OCI-LY1 (cell line): ENCODE data around the gene HOXC6.

Source experiments
- H2AFZ ChIP-seq: fragments of 200-600 bp; sonication (generic), shearing (Covaris generic); 2 replicates; pipeline ENCODE4 v1.6.0; 2014; ENCODE audit warnings: antibody characterized with exemption, mild to moderate bottlenecking, low read length
- H3F3A ChIP-seq: fragments of 200-600 bp; sonication (generic), shearing (Covaris generic); 2 replicates; pipeline ENCODE4 v1.6.0; 2014; ENCODE audit warnings: mild to moderate bottlenecking, antibody characterized with exemption, low read length, moderate library complexity; ENCODE audit not compliant: insufficient read depth
- H3K27ac ChIP-seq: fragments of 200-600 bp; sonication (generic); 2 replicates; pipeline ENCODE4 v1.5.1; 2014; ENCODE audit warnings: low read length, mixed run types, mild to moderate bottlenecking, low read depth; ENCODE audit not compliant: poor library complexity, severe bottlenecking
- H3K27me3 ChIP-seq: fragments of 200-600 bp; sonication (generic); 2 replicates; pipeline ENCODE4 v1.6.0; 2014; ENCODE audit warnings: antibody characterized with exemption, mild to moderate bottlenecking, low read length, moderate library complexity; ENCODE audit not compliant: insufficient read depth
- H3K36me3 ChIP-seq: fragments of 200-600 bp; sonication (generic); 2 replicates; pipeline ENCODE4 v1.6.1; 2014; ENCODE audit warnings: mild to moderate bottlenecking, antibody characterized with exemption, low read length, moderate library complexity, mixed read lengths; ENCODE audit not compliant: insufficient read depth
- H3K4me1 ChIP-seq: fragments of 200-600 bp; sonication (generic); 2 replicates; pipeline ENCODE4 v1.5.1; 2014; ENCODE audit warnings: mild to moderate bottlenecking, low read length, moderate library complexity; ENCODE audit not compliant: insufficient read depth, severe bottlenecking
- H3K4me2 ChIP-seq: fragments of 200-600 bp; sonication (generic), shearing (Covaris generic); 2 replicates; pipeline ENCODE4 v1.6.1; 2014; ENCODE audit warnings: low read length
- H3K4me3 ChIP-seq: fragments of 200-600 bp; sonication (generic); 2 replicates; pipeline ENCODE4 v1.5.1; 2014; ENCODE audit warnings: low read length, low read depth, mild to moderate bottlenecking, mixed read lengths; ENCODE audit not compliant: poor library complexity, severe bottlenecking
- H3K79me2 ChIP-seq: fragments of 200-600 bp; shearing (Covaris generic); 2 replicates; pipeline ENCODE4 v1.6.1; 2016; ENCODE audit warnings: mixed run types, low read length, mixed read lengths; ENCODE audit not compliant: insufficient read depth
- H3K9ac ChIP-seq: fragments of 200-600 bp; sonication (generic), shearing (Covaris generic); 2 replicates; pipeline ENCODE4 v1.6.1; 2014; ENCODE audit warnings: mild to moderate bottlenecking, low read length, mixed read lengths
- H3K9me2 ChIP-seq: fragments of 200-600 bp; sonication (generic), shearing (Covaris generic); 2 replicates; pipeline ENCODE4 v1.6.1; 2014; ENCODE audit warnings: low read depth, mild to moderate bottlenecking, low read length, mixed read lengths
- H3K9me3 ChIP-seq: fragments of 200-600 bp; shearing (Covaris generic); 2 replicates; pipeline ENCODE4 v1.6.1; 2014; ENCODE audit warnings: low read length, mixed read lengths
- H4K20me1 ChIP-seq: fragments of 200-600 bp; sonication (generic), shearing (Covaris generic); 2 replicates; pipeline ENCODE4 v1.6.0; 2016; ENCODE audit warnings: mild to moderate bottlenecking, low read length; ENCODE audit not compliant: insufficient read depth
- CTCF ChIP-seq: fragments of 200-600 bp; sonication (generic), shearing (Covaris generic); IDR thresholded peaks from 2 replicates; pipeline ENCODE4 v1.5.1; 2017; ENCODE audit warnings: mild to moderate bottlenecking, antibody characterized with exemption, low read length, moderate library complexity, mixed read lengths
- EZH2 ChIP-seq: fragments of 200-600 bp; sonication (generic), shearing (Covaris generic); IDR thresholded peaks from 2 replicates; pipeline ENCODE4 v1.8.0; 2017; ENCODE audit warnings: borderline replicate concordance, mixed run types, mild to moderate bottlenecking, antibody characterized with exemption, low read length, moderate library complexity, mixed read lengths

The HOXC6 gene

DNA sequence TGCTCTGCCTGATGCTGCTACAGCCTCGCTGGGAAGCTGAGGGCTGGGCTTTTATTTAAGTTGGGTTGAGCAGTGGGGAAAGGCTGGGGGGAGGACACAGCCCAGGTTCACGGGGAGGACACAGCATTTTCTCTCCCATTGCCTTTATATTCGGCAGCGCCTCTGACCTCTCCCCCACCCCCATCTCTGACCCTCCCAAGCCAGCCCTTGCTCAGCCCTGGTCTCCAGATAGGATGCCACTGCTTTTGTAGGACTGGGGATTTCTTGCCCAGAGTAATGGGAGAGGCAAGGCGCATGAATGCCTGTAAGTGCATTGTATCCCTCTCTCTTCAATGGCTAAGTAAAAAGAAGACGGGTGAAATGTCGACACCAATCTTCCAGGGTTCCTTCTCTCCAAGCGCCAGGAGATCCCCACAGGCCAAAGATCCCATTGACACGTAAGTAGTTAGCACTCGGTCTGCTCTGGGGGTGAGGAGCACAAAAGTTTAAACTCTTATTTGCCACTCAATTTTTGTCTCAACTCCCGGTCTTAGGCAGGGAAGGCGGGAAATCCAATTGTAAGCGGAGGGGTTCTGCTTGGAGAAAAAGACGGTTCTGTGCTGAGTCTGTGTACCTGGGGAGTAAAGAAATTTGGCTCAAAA, 30.0 kb downstream of the HOXC6 start:
- no peak overlapping the region for H3K9ac ChIP-seq
- no peaks in the 10 kb centered on the region for H3K36me3 ChIP-seq
- H3K9me3 ChIP-seq: no peaks in the 10 kb centered on the region
- no peaks in the 10 kb centered on the region for H4K20me1 ChIP-seq
- peaks cover 11% of the 10 kb centered on the region for H3K4me1 ChIP-seq
- H3K9me2 ChIP-seq: no peaks in the 10 kb centered on the region
- no peak overlapping the region for H2AFZ ChIP-seq
- H3K4me3 ChIP-seq: no peak overlapping the region
- no peaks in the 10 kb centered on the region for H3K79me2 ChIP-seq
- H3K27ac ChIP-seq: no peak overlapping the region
- H3F3A ChIP-seq: no peaks in the 10 kb centered on the region
- peaks cover 4% of the 10 kb centered on the region; the same call in 1 of the 2 replicates for H3K27me3 ChIP-seq
- no peak for TF ChIP-seq CTCF
- TF ChIP-seq EZH2: no peak
- H3K4me2 ChIP-seq: no peak overlapping the region

- Histone ChIP-seq H3K4me1 (peaks cover 5% of the 10 kb centered on the region), H3K4me2 (no peak overlapping the region), H3F3A (no peaks in the 10 kb centered on the region), H3K9me2 (no peaks in the 10 kb centered on the region), H3K9me3 (no peaks in the 10 kb centered on the region), H3K27ac (no peak overlapping the region), H2AFZ (no peak overlapping the region), H3K27me3 (peaks cover 4% of the 10 kb centered on the region; the same call in 1 of the 2 replicates), H3K9ac (no peak overlapping the region), H3K4me3 (no peak overlapping the region), H4K20me1 (no peaks in the 10 kb centered on the region), H3K36me3 (no peaks in the 10 kb centered on the region), H3K79me2 (no peaks in the 10 kb centered on the region)
- TF ChIP-seq CTCF: no peak
- no peak for TF ChIP-seq EZH2
Observed at GRCh38 chr12:54059668-54060067, 31.4 kb downstream of the HOXC6 start.

GRCh38 chr12:54060174-54060974, 32.1 kb downstream of the HOXC6 start:
- Histone ChIP-seq H3K4me1 (peaks cover 2% of the 10 kb centered on the region), H3K27ac (no peak overlapping the region), H3K4me2 (no peak overlapping the region), H3F3A (no peaks in the 10 kb centered on the region), H3K9me2 (no peaks in the 10 kb centered on the region), H3K79me2 (no peaks in the 10 kb centered on the region), H3K4me3 (no peak overlapping the region), H4K20me1 (no peaks in the 10 kb centered on the region), H2AFZ (no peak overlapping the region), H3K27me3 (peaks cover 4% of the 10 kb centered on the region; the same call in 1 of the 2 replicates), H3K36me3 (no peaks in the 10 kb centered on the region), H3K9ac (no peak overlapping the region), H3K9me3 (no peaks in the 10 kb centered on the region)
- TF ChIP-seq EZH2 (no peak), CTCF (no peak)
